Measurements from ENCODE around the gene KLLN. TPM values are rescaled to one million over a fixed set of nuclear protein-coding genes. Genes with fewer than 3 reads are reported as not detected.

The KLLN gene
- total and polyA plus RNA-seq, 2 of the 13 experiments (the other 11 are each of a cell fraction or from before 2014, with no cell fraction given): 0.08 to 0.44 TPM

GRCh38 chr10:87861953-87862678 is 1.2 kb downstream of the KLLN start (continued):
- TF ChIP-seq ZBTB4 (CRISPR knock-in tag; IDR thresholded peaks at IDR 0.05; ENCODE audit: borderline replicate concordance) (no peak), ZNF800 (CRISPR knock-in tag; IDR thresholded peaks at IDR 0.05) (peak; percentile 58; the same call in 1 of the 2 replicates), ZNF883 (CRISPR knock-in tag; IDR thresholded peaks at IDR 0.05; ENCODE audit: not compliant biosample characterization) (peak; percentile 88), ZNF546 (CRISPR knock-in tag; conservative IDR thresholded peaks at IDR 0.05) (no peak), ZNF234 (CRISPR knock-in tag; conservative IDR thresholded peaks at IDR 0.05) (no peak; the same call in 1 of the 2 replicates), CENPX (CRISPR knock-in tag; IDR thresholded peaks at IDR 0.05) (no peak), ZSCAN29 (CRISPR knock-in tag; conservative IDR thresholded peaks at IDR 0.05) (0 out of 2 replicates have a peak, but pooled peaks have one; percentile 44), ZBTB3 (CRISPR knock-in tag; IDR thresholded peaks at IDR 0.05; ENCODE audit: borderline replicate concordance, low read depth) (0 out of 2 replicates have a peak, but pooled peaks have one; percentile 68), SUZ12 (IDR thresholded peaks at IDR 0.05; ENCODE audit: low read depth, low read length) (no peak), ZNF737 (CRISPR knock-in tag; IDR thresholded peaks at IDR 0.05; ENCODE audit: borderline replicate concordance) (peak; percentile 38; the same call in 1 of the 2 replicates), SNAPC4 (CRISPR knock-in tag; IDR thresholded peaks at IDR 0.05) (peak; percentile 88), RFX1 (IDR thresholded peaks at IDR 0.05) (no peak), ZFP62 (CRISPR knock-in tag; IDR thresholded peaks at IDR 0.05) (0 out of 2 replicates have a peak, but pooled peaks have one; percentile 58), HDAC2 (CRISPR knock-in tag; IDR thresholded peaks at IDR 0.05) (peak; percentile 93)
- TF ChIP-seq, protein P1, sequence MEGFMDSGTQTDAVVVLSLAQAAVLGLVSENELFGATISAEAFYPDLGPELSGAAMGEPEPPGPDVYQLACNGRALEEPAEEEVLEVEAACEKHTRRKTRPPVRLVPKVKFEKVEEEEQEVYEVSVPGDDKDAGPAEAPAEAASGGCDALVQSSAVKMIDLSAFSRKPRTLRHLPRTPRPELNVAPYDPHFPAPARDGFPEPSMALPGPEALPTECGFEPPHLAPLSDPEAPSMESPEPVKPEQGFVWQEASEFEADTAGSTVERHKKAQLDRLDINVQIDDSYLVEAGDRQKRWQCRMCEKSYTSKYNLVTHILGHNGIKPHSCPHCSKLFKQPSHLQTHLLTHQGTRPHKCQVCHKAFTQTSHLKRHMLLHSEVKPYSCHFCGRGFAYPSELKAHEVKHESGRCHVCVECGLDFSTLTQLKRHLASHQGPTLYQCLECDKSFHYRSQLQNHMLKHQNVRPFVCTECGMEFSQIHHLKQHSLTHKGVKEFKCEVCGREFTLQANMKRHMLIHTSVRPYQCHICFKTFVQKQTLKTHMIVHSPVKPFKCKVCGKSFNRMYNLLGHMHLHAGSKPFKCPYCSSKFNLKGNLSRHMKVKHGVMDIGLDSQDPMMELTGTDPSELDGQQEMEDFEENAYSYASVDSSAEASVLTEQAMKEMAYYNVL (CRISPR knock-in tag; IDR thresholded peaks at IDR 0.05; ENCODE audit: borderline replicate concordance): peak; percentile 80

All from HepG2 (cell line).